SIG-M5 treated with dmso at 0.1 percent for 504 hours (cell line): ENCODE data around the gene PYURF.

Source experiments
- DNase-seq: peaks from one replicate; lab custom pipeline; 2025; ENCODE audit not compliant: unreplicated experiment; lab: John Stamatoyannopoulos, UW

PYURF gene

GRCh38 chr4:88523325-88524129 is at the start of gene PYURF:
TSS of gene PYURF (minus strand) at chr4:88523776. CDS start at chr4:88523700, 76 bp downstream.
- peak; percentile 83 for DNase-seq

GRCh38 chr4:88570001-88570400 is 46.4 kb upstream of the PYURF start:
- no peak for DNase-seq

- no peak for DNase-seq
Observed at GRCh38 chr4:88567591-88567990, 44.0 kb upstream of the PYURF start.

- DNase-seq: no peak
Observed at GRCh38 chr4:88549815-88550214, 26.2 kb upstream of the PYURF start.

- peak; percentile 27 for DNase-seq
Observed at GRCh38 chr4:88539322-88540068, 15.9 kb upstream of the PYURF start.

- DNase-seq: no peak
Observed at GRCh38 chr4:88537709-88538108, 14.1 kb upstream of the PYURF start.

GRCh38 chr4:88535090-88535755 is 11.6 kb upstream of the PYURF start:
- DNase-seq: no peak

- no peak for DNase-seq
Observed at GRCh38 chr4:88533937-88534750, 10.6 kb upstream of the PYURF start.

GRCh38 chr4:88533088-88533790 is 9.7 kb upstream of the PYURF start:
- no peak for DNase-seq

GRCh38 chr4:88531549-88531948 is 8.0 kb upstream of the PYURF start:
- no peak for DNase-seq

GRCh38 chr4:88528861-88529260 is 5.3 kb upstream of the PYURF start:
- no peak for DNase-seq

GRCh38 chr4:88527787-88528186 is 4.2 kb upstream of the PYURF start:
- DNase-seq: no peak

GRCh38 chr4:88526221-88526815 is 2.7 kb upstream of the PYURF start:
- DNase-seq: peak; percentile 47

GRCh38 chr4:88524171-88524570 is 595 bp upstream of the PYURF start:
- DNase-seq: no peak

GRCh38 chr4:88522702-88523324 is 763 bp downstream of the PYURF start:
- DNase-seq: peak; percentile 55

- DNase-seq: no peak
Observed at GRCh38 chr4:88518911-88519310, 4.7 kb downstream of the PYURF start.

- DNase-seq: no peak
Observed at GRCh38 chr4:88517825-88518224, 5.8 kb downstream of the PYURF start.

- DNase-seq: no peak
Observed at GRCh38 chr4:88516746-88517145, 6.8 kb downstream of the PYURF start.
